GM12873 (cell line): ENCODE measurements around the gene ZPR1.

Experiments
- TF ChIP-seq, protein P1 (sequence below): IDR thresholded peaks from 2 replicates; pipeline ENCODE4 v1.5.1; 2012; ENCODE audit warnings: low read depth, mild to moderate bottlenecking, moderate library complexity, low read length, control low read depth; ENCODE audit not compliant: insufficient read depth; ENCODE audit errors: missing control alignments

ZPR1 gene

DNA sequence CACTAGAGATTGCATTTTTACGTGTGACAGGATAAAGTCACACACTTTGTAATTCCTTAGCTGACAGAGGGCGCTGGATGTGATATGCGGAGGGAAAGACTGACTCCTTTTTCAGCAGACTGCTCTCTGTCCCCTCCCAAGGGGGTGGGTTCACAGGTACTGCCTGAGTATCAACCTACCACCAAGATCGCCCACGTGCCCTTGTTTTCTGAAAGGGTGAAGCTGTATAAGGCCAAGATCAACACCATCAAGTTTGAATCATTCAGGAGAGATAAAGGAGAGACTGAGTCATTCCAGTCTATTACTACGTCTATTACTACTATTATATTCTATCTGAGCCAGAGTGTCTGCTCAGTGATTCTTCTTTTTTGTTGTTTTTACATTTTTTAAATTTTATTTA lies 45.7 kb downstream of the ZPR1 start:
- TF ChIP-seq, protein P1, sequence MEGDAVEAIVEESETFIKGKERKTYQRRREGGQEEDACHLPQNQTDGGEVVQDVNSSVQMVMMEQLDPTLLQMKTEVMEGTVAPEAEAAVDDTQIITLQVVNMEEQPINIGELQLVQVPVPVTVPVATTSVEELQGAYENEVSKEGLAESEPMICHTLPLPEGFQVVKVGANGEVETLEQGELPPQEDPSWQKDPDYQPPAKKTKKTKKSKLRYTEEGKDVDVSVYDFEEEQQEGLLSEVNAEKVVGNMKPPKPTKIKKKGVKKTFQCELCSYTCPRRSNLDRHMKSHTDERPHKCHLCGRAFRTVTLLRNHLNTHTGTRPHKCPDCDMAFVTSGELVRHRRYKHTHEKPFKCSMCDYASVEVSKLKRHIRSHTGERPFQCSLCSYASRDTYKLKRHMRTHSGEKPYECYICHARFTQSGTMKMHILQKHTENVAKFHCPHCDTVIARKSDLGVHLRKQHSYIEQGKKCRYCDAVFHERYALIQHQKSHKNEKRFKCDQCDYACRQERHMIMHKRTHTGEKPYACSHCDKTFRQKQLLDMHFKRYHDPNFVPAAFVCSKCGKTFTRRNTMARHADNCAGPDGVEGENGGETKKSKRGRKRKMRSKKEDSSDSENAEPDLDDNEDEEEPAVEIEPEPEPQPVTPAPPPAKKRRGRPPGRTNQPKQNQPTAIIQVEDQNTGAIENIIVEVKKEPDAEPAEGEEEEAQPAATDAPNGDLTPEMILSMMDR, result no peak

DNA sequence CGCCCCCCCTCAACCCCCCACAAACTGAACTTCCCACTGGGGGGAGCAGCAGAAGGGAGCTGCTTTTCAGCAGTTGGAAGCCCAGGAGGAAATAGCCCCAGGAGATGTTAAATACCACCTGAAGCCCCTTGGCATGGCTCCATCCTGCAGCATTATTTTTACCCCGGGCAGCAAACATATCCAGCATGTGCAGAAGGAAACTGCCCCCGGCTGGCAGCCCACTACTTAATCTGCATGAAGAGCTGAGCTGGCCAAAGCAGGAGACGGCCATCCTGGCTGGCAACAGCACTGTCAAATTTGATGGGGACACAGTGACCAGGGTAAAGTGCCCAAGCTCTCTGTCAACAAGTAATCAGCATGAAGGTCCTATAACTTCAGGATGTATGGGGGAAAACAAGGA lies 47.1 kb downstream of the ZPR1 start:
- TF ChIP-seq, protein P1, result no peak

DNA sequence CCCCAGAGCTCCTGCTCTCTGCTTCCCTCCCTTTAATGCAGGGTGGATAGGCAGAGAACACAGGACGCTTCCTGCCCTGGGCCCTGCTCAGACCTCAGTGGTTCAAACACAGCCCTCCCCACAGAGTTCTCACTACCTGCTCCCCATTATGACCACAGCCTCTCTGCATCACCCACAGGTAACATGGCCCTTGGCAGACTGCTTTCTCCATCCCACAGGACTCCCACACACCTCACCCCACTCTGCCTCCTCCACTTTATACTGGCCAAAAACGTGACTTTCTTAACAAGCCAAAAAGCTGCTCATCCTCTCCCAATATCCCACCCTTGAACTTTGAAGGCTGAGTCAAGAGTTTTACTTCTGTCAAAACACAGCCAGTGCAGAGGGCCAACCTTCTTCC lies 48.8 kb downstream of the ZPR1 start:
- TF ChIP-seq, protein P1, result no peak

DNA sequence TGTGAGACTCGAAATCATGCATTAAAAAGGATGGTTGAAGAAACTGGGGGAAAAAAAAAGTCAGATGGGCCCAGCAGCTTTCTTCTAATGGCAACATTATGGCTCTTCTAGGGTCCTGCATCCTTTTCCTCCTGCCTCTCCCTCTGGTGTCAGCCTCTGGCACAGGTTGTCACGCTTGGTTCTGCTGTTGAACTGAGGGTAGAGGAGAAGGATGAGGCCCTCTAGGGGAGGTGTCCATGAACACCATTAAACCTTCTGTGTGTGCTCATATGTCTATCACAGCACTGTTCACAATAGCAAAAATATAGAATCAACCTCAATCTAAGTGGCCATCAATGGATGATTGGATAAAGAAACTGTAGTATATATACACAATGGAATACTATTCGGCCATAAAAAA lies 51.1 kb downstream of the ZPR1 start:
- TF ChIP-seq, protein P1, result no peak

DNA sequence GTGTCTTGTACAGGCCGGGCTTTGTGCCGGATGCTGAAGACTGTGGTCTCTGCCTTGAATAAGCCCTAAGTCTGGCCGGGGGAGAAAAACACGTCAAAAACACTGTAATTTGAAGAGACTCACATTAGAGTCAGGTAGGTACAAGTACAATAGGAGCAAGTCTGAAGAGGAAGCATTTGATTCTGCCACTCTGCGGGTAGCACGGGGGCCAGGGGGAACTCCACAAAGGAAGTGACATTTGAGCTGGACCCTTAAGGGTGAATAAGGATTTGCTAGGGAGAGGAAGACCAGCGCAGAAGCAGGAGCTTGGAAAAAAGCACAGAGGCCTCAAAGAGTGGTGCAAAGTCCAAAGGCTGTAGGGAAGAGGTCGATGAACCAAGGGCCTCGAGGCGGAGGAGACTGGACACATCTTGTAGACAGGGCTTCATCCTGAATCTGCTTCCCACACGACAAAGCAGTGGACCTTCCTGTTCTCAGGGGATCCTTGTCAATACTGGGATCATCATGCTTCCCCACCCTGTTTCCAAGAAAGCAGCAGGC lies 53.8 kb downstream of the ZPR1 start:
- TF ChIP-seq, protein P1, result no peak

DNA sequence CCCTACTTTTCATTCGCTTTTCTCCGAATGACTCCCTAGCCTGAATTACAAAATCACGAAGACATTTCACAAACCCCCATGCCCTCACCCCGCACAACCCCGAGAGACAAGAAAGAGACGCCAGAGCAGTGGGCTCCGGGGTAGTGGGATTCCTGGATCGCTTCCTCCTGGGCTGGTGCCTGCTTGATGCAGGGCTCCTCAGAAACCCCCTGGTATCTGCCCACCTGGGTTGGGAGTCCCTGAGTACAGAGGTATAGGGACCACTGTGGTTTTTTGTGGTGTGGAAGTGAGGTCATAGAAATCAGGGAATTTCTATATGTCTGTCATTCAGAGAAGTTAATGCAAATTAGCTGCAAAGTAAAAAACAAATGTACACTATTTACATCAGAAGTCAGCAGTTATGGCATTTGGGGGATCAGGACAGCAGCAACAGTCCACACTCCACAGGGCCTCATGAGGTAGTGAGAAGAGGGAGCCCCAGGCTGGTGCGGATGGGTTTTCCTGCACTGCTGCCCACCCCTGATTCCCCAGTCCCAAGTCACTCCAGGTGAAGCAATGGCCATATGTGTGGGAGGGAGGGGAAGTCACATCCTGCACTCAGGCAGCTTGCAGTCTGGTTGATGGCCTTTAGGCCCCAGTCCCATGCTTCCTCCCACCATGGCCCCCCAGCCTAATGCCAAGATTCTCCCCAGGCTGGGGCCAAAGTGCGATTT lies 54.6 kb downstream of the ZPR1 start:
- TF ChIP-seq, protein P1, result no peak

DNA sequence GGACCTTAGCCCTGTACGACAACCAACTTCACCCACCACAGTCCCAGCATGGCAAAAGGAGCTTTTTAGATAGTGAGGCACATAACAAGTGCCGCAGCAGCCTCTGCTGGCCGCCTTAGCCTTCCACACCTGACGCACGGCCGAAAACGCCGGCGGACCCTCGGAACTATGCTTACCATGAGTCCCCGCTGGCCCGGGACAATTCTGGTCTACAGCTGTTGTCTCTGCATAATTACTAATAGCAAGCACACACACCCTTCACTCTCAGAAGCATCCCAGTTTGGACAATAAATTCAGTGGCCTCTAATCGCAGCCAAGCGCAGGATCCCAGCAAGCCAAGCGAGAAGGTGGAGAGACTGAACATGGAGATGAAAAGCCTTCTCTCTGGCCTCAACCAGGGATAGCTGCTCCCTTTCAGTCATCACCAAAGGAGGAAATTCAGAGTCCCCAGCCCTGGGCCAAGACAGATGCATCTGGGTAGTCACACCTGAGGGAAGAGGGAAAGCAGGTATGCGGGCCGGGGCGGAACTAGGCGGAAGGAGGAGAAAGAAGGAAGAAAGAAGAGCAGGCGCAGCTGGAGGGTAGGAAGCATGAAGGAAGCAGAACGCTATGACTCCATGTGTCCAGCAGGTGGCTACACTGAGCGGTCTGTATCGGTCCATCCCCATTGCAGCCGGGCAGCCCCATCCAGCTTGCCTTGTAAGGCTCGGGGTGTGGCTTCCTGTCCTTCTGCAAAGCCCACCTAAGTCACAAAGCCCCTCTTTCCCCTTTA lies 55.4 kb downstream of the ZPR1 start:
- TF ChIP-seq, protein P1, result peak; percentile 99
